Activated CD8-positive, alpha-beta T cell treated with anti-CD3 and anti-CD28 coated beads for 36 hours (primary cell): ENCODE results near the gene CCDC7. TPM values are rescaled to one million over a fixed set of nuclear protein-coding genes. Genes with fewer than 3 reads are reported as not detected.

Experiments
- ATAC-seq: fragments of 200-7000 bp; cut with Tn5 transposase; one replicate; pipeline ENCODE4 v1.10.0; 2021; ENCODE audit warnings: mild to moderate bottlenecking, moderate library complexity
- CTCF ChIA-PET: fragments of 350-600 bp; sonication (Branson Sonifier 250); formaldehyde crosslinking; loops from one replicate; lab custom pipeline; 2021; ENCODE audit warnings: antibody characterized with exemption; lab: Charles Lee
- POLR2A ChIA-PET: fragments of 350-600 bp; sonication (Branson Sonifier 250); formaldehyde crosslinking; loops from one replicate; lab custom pipeline; 2021; ENCODE audit warnings: antibody characterized with exemption; lab: Charles Lee
- DNase-seq: peaks from one replicate; pipeline ENCODE4 v3.0.0-alpha.2; 2020
- H3K27ac Mint-ChIP-seq: one replicate; pipeline ENCODE4 v1.8.0; 2021; ENCODE audit warnings: mild to moderate bottlenecking, mixed read lengths
- H3K27me3 Mint-ChIP-seq: one replicate; pipeline ENCODE4 v1.8.0; 2021; ENCODE audit warnings: mixed read lengths
- H3K36me3 Mint-ChIP-seq: one replicate; pipeline ENCODE4 v1.8.0; 2021; ENCODE audit warnings: low read depth, mixed read lengths
- H3K4me1 Mint-ChIP-seq: one replicate; pipeline ENCODE4 v1.8.0; 2021; ENCODE audit warnings: low read depth, mixed read lengths
- H3K4me3 Mint-ChIP-seq: one replicate; pipeline ENCODE4 v1.8.0; 2021; ENCODE audit warnings: mild to moderate bottlenecking, moderate library complexity, mixed read lengths
- H3K9me3 Mint-ChIP-seq: one replicate; pipeline ENCODE4 v1.8.0; 2021; ENCODE audit warnings: mixed read lengths
- CTCF ChIP-seq: fragments of 200-600 bp; IDR thresholded peaks from one replicate; pipeline ENCODE4 v1.8.0; 2022; ENCODE audit warnings: antibody characterized with exemption, mild to moderate bottlenecking
- intact Hi-C: fragments of 100-400 bp; cut with micrococcal nuclease; formaldehyde crosslinking; loops from one replicate; pipeline ENCODE4 v1.10.0; 2022
- total RNA-seq, 2 experiments: library from RNA; stranded (reverse); gene quantifications; one replicate each; pipeline ENCODE4 v1.2.3, GENCODE V29; 2021

Gene CCDC7
- total RNA-seq, 2 experiments from 2014 or later: 5.5 to 10.4 TPM

DNA sequence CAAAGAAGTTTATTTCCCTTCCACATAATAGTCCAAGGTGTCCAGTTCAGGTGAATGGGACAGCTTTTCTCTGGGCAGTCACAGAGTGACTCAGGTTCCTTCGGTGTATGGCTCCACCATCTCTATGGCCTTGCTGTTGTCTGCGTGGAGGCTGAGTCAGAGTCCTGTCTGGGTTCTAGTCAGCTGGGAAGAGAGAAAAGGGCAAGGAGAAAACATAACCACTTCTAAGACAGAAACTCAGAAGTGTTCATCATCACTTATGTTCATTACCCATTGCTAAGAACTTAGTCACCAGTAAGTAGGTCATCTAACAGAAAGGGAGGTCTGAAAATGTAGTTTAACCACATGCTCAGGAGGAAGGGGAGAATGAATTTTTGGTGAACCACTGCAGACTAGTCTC, 32.4 kb upstream of the CCDC7 start:
- peak; percentile 69 for DNase-seq
- no peak overlapping the region for H3K4me3 Mint-ChIP-seq
- POLR2A ChIA-PET: no interaction called here
- no peaks in the 10 kb centered on the region for H3K27me3 Mint-ChIP-seq
- CTCF ChIA-PET: no interaction called here
- TF ChIP-seq CTCF: no peak
- no peak overlapping the region for H3K27ac Mint-ChIP-seq
- peaks cover 6% of the 10 kb centered on the region for H3K4me1 Mint-ChIP-seq
- peak; percentile 96 for ATAC-seq
- H3K9me3 Mint-ChIP-seq: no peaks in the 10 kb centered on the region
- intact Hi-C loops: no loop called here
- no peaks in the 10 kb centered on the region for H3K36me3 Mint-ChIP-seq

- ATAC-seq: no peak
- Mint-ChIP-seq H3K36me3 (no peaks in the 10 kb centered on the region), H3K4me3 (no peak overlapping the region), H3K27me3 (no peaks in the 10 kb centered on the region), H3K27ac (no peak overlapping the region), H3K9me3 (no peaks in the 10 kb centered on the region), H3K4me1 (peaks cover 6% of the 10 kb centered on the region)
- no peak for TF ChIP-seq CTCF
- DNase-seq: no peak
- intact Hi-C loops: no loop called here
- ChIA-PET CTCF (no interaction called here), POLR2A (no interaction called here)
These were observed 30.6 kb upstream of the CCDC7 start for GRCh38 chr10:32415361-32415760.

DNA sequence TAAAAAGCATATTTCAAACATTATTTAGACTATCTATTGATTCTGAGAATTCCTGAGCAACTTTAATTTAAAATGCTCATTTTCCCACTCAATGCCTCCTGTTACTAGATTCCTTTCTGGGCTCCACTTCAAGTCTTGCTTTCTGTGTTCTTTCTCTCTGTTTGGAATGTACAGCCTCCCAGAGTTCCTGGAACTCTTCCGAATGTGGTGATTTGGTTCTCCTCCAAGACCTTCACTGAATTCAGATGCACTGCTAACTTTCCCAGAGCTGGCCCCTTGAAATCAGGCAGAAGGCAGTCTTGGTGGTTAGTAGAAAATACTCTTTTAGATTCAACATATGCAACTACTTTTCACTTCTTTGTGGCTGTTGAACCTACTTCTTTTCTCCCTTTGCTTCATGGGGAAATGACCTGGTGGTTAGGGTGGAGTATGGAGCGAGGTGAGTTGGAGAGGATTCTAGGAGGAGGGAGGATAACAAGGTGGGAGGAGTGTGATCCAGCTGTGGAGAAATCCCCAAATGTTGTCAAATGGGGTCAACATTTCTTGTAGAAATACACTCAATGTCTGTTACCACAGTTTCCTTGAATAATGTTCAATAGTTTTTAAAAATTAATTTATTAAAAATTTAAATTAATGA, 27.9 kb upstream of the CCDC7 start:
- H3K27me3 Mint-ChIP-seq: no peaks in the 10 kb centered on the region
- H3K4me1 Mint-ChIP-seq: peaks cover 6% of the 10 kb centered on the region
- ATAC-seq: no peak
- no peak for DNase-seq
- H3K27ac Mint-ChIP-seq: no peak overlapping the region
- ChIA-PET CTCF (no interaction called here), POLR2A (no interaction called here)
- H3K9me3 Mint-ChIP-seq: no peaks in the 10 kb centered on the region
- intact Hi-C loops: no loop called here
- TF ChIP-seq CTCF: no peak
- H3K4me3 Mint-ChIP-seq: no peak overlapping the region
- no peaks in the 10 kb centered on the region for H3K36me3 Mint-ChIP-seq

DNA sequence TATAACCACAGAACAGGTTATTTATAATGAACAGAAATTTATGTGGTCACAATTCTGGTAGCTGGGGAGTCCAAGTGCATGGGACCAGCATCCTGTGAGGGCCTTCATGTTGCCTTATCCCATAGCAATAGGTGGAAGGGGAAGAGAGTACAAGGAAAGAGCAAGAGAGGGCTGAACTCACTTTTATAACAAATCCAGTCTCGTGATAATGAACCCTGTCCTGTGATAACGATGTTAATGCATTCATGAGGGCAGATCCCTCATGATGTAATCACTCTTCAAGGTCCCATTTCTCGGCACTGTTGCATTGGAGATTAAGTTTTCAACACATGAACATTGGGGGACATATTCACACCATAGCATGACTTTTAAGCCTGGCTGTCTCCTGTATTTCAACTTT, 27.4 kb upstream of the CCDC7 start:
- H3K36me3 Mint-ChIP-seq: no peaks in the 10 kb centered on the region
- intact Hi-C loops: no loop called here
- CTCF ChIA-PET: no interaction called here

GRCh38 chr10:32419615-32420014, 26.3 kb upstream of the CCDC7 start:
- no peaks in the 10 kb centered on the region for H3K36me3 Mint-ChIP-seq
- CTCF ChIA-PET: no interaction called here
- intact Hi-C loops: no loop called here
- H3K9me3 Mint-ChIP-seq: peaks cover 5% of the 10 kb centered on the region
- TF ChIP-seq CTCF: no peak
- DNase-seq: no peak
- ATAC-seq: no peak
- H3K4me1 Mint-ChIP-seq: no peaks in the 10 kb centered on the region
- H3K4me3 Mint-ChIP-seq: no peak overlapping the region
- POLR2A ChIA-PET: no interaction called here
- no peak overlapping the region for H3K27ac Mint-ChIP-seq
- no peaks in the 10 kb centered on the region for H3K27me3 Mint-ChIP-seq

More for the DNA sequence above, 27.4 kb upstream of the CCDC7 start:
- Mint-ChIP-seq H3K27me3 (no peaks in the 10 kb centered on the region), H3K27ac (no peak overlapping the region), H3K4me1 (peaks cover 3% of the 10 kb centered on the region), H3K4me3 (no peak overlapping the region), H3K9me3 (peaks cover 5% of the 10 kb centered on the region)
- ATAC-seq (no peak), DNase-seq (no peak)
- POLR2A ChIA-PET: no interaction called here
- TF ChIP-seq CTCF: no peak
